ENCODE measurements around the gene CIZ1.

CIZ1 gene

GRCh38 chr9:128145536-128145935, 45.8 kb downstream of the CIZ1 start:
- no peaks in the 10 kb centered on the region for H3K36me3 ChIP-seq (ENCODE audit: control insufficient read depth in 2 of 2, insufficient read depth in 2 of 2, low read length in 2 of 2)
- H3K27me3 ChIP-seq (ENCODE audit: control insufficient read depth in 2 of 2, insufficient read depth in 2 of 2, low read length in 2 of 2): no peaks in the 10 kb centered on the region
- H3K4me1 ChIP-seq (ENCODE audit: control insufficient read depth in 2 of 2, insufficient read depth in 2 of 2, low read length in 2 of 2): peaks cover 31 to 34% of the 10 kb centered on the region in 2 donors
- H3K4me3 ChIP-seq (ENCODE audit: low read length in 2 of 2): no peak overlapping the region
- no peak overlapping the region for H3K9ac ChIP-seq (ENCODE audit: low read depth in 1 of 2, low read length in 2 of 2)
- no peaks in the 10 kb centered on the region for H3K9me3 ChIP-seq (ENCODE audit: control insufficient read depth in 2 of 2, low read length in 2 of 2)
- no peak overlapping the region for H3K27ac ChIP-seq (ENCODE audit: low read depth in 2 of 2, low read length in 2 of 2)

GRCh38 chr9:128144239-128145181, 46.9 kb downstream of the CIZ1 start:
- Histone ChIP-seq H3K9me3 (ENCODE audit: control insufficient read depth in 2 of 2, low read length in 2 of 2) (no peaks in the 10 kb centered on the region), H3K9ac (ENCODE audit: low read depth in 1 of 2, low read length in 2 of 2) (no peak overlapping the region), H3K4me3 (ENCODE audit: low read length in 2 of 2) (no peak overlapping the region), H3K27me3 (ENCODE audit: control insufficient read depth in 2 of 2, insufficient read depth in 2 of 2, low read length in 2 of 2) (no peaks in the 10 kb centered on the region), H3K36me3 (ENCODE audit: control insufficient read depth in 2 of 2, insufficient read depth in 2 of 2, low read length in 2 of 2) (no peaks in the 10 kb centered on the region), H3K4me1 (ENCODE audit: control insufficient read depth in 2 of 2, insufficient read depth in 2 of 2, low read length in 2 of 2) (peaks cover 23 to 24% of the 10 kb centered on the region in 2 donors), H3K27ac (ENCODE audit: low read depth in 2 of 2, low read length in 2 of 2) (no peak overlapping the region)

GRCh38 chr9:128143525-128144238, 47.7 kb downstream of the CIZ1 start:
- H3K27ac ChIP-seq (ENCODE audit: low read depth in 2 of 2, low read length in 2 of 2): no peak overlapping the region
- H3K9ac ChIP-seq (ENCODE audit: low read depth in 1 of 2, low read length in 2 of 2): no peak overlapping the region
- no peaks in the 10 kb centered on the region for H3K9me3 ChIP-seq (ENCODE audit: control insufficient read depth in 2 of 2, low read length in 2 of 2)
- no peak overlapping the region for H3K4me3 ChIP-seq (ENCODE audit: low read length in 2 of 2)
- no peaks in the 10 kb centered on the region for H3K36me3 ChIP-seq (ENCODE audit: control insufficient read depth in 2 of 2, insufficient read depth in 2 of 2, low read length in 2 of 2)
- H3K4me1 ChIP-seq (ENCODE audit: control insufficient read depth in 2 of 2, insufficient read depth in 2 of 2, low read length in 2 of 2): peaks cover 15 to 17% of the 10 kb centered on the region in 2 donors
- H3K27me3 ChIP-seq (ENCODE audit: control insufficient read depth in 2 of 2, insufficient read depth in 2 of 2, low read length in 2 of 2): no peaks in the 10 kb centered on the region

- peaks cover 8 to 9% of the 10 kb centered on the region in 2 donors for H3K4me1 ChIP-seq (ENCODE audit: control insufficient read depth in 2 of 2, insufficient read depth in 2 of 2, low read length in 2 of 2)
- no peaks in the 10 kb centered on the region for H3K27me3 ChIP-seq (ENCODE audit: control insufficient read depth in 2 of 2, insufficient read depth in 2 of 2, low read length in 2 of 2)
- H3K27ac ChIP-seq (ENCODE audit: low read depth in 2 of 2, low read length in 2 of 2): no peak overlapping the region
- no peaks in the 10 kb centered on the region for H3K36me3 ChIP-seq (ENCODE audit: control insufficient read depth in 2 of 2, insufficient read depth in 2 of 2, low read length in 2 of 2)
- H3K9me3 ChIP-seq (ENCODE audit: control insufficient read depth in 2 of 2, low read length in 2 of 2): no peaks in the 10 kb centered on the region
- no peak overlapping the region for H3K9ac ChIP-seq (ENCODE audit: low read depth in 1 of 2, low read length in 2 of 2)
- no peak overlapping the region for H3K4me3 ChIP-seq (ENCODE audit: low read length in 2 of 2)
These were observed 48.8 kb downstream of the CIZ1 start for GRCh38 chr9:128142596-128142995.

- Histone ChIP-seq H3K4me1 (ENCODE audit: control insufficient read depth in 2 of 2, insufficient read depth in 2 of 2, low read length in 2 of 2) (peaks cover 8 to 9% of the 10 kb centered on the region in 2 donors), H3K4me3 (ENCODE audit: low read length in 2 of 2) (no peak overlapping the region), H3K27me3 (ENCODE audit: control insufficient read depth in 2 of 2, insufficient read depth in 2 of 2, low read length in 2 of 2) (no peaks in the 10 kb centered on the region), H3K9ac (ENCODE audit: low read depth in 1 of 2, low read length in 2 of 2) (no peak overlapping the region), H3K9me3 (ENCODE audit: control insufficient read depth in 2 of 2, low read length in 2 of 2) (no peaks in the 10 kb centered on the region), H3K27ac (ENCODE audit: low read depth in 2 of 2, low read length in 2 of 2) (no peak overlapping the region), H3K36me3 (ENCODE audit: control insufficient read depth in 2 of 2, insufficient read depth in 2 of 2, low read length in 2 of 2) (no peaks in the 10 kb centered on the region)
These were observed 49.3 kb downstream of the CIZ1 start for GRCh38 chr9:128142061-128142460.

- no peak overlapping the region for H3K27ac ChIP-seq (ENCODE audit: low read depth in 2 of 2, low read length in 2 of 2)
- no peak overlapping the region for H3K9ac ChIP-seq (ENCODE audit: low read depth in 1 of 2, low read length in 2 of 2)
- H3K4me3 ChIP-seq (ENCODE audit: low read length in 2 of 2): no peak overlapping the region
- no peaks in the 10 kb centered on the region for H3K27me3 ChIP-seq (ENCODE audit: control insufficient read depth in 2 of 2, insufficient read depth in 2 of 2, low read length in 2 of 2)
- no peaks in the 10 kb centered on the region for H3K36me3 ChIP-seq (ENCODE audit: control insufficient read depth in 2 of 2, insufficient read depth in 2 of 2, low read length in 2 of 2)
- H3K4me1 ChIP-seq (ENCODE audit: control insufficient read depth in 2 of 2, insufficient read depth in 2 of 2, low read length in 2 of 2): peaks cover 8 to 9% of the 10 kb centered on the region in 2 donors
- H3K9me3 ChIP-seq (ENCODE audit: control insufficient read depth in 2 of 2, low read length in 2 of 2): no peaks in the 10 kb centered on the region
These were observed 49.8 kb downstream of the CIZ1 start for GRCh38 chr9:128141604-128142003.

GRCh38 chr9:128139621-128140020, 51.8 kb downstream of the CIZ1 start:
- H3K36me3 ChIP-seq (ENCODE audit: control insufficient read depth in 2 of 2, insufficient read depth in 2 of 2, low read length in 2 of 2): no peaks in the 10 kb centered on the region
- H3K4me1 ChIP-seq (ENCODE audit: control insufficient read depth in 2 of 2, insufficient read depth in 2 of 2, low read length in 2 of 2): peaks cover 8 to 9% of the 10 kb centered on the region in 2 donors
- no peak overlapping the region for H3K4me3 ChIP-seq (ENCODE audit: low read length in 2 of 2)
- H3K9ac ChIP-seq (ENCODE audit: low read depth in 1 of 2, low read length in 2 of 2): no peak overlapping the region
- H3K27ac ChIP-seq (ENCODE audit: low read depth in 2 of 2, low read length in 2 of 2): no peak overlapping the region
- no peaks in the 10 kb centered on the region for H3K27me3 ChIP-seq (ENCODE audit: control insufficient read depth in 2 of 2, insufficient read depth in 2 of 2, low read length in 2 of 2)
- H3K9me3 ChIP-seq (ENCODE audit: control insufficient read depth in 2 of 2, low read length in 2 of 2): no peaks in the 10 kb centered on the region

- Histone ChIP-seq H3K27me3 (ENCODE audit: control insufficient read depth in 2 of 2, insufficient read depth in 2 of 2, low read length in 2 of 2) (no peaks in the 10 kb centered on the region), H3K36me3 (ENCODE audit: control insufficient read depth in 2 of 2, insufficient read depth in 2 of 2, low read length in 2 of 2) (no peaks in the 10 kb centered on the region), H3K9ac (ENCODE audit: low read depth in 1 of 2, low read length in 2 of 2) (no peak overlapping the region), H3K4me3 (ENCODE audit: low read length in 2 of 2) (no peak overlapping the region), H3K27ac (ENCODE audit: low read depth in 2 of 2, low read length in 2 of 2) (no peak overlapping the region), H3K4me1 (ENCODE audit: control insufficient read depth in 2 of 2, insufficient read depth in 2 of 2, low read length in 2 of 2) (no peaks in the 10 kb centered on the region), H3K9me3 (ENCODE audit: control insufficient read depth in 2 of 2, low read length in 2 of 2) (no peaks in the 10 kb centered on the region)
These were observed 53.4 kb downstream of the CIZ1 start for GRCh38 chr9:128138001-128138400.

GRCh38 chr9:128136816-128137793, 54.3 kb downstream of the CIZ1 start:
- Histone ChIP-seq H3K9ac (ENCODE audit: low read depth in 1 of 2, low read length in 2 of 2) (no peak overlapping the region), H3K36me3 (ENCODE audit: control insufficient read depth in 2 of 2, insufficient read depth in 2 of 2, low read length in 2 of 2) (no peaks in the 10 kb centered on the region), H3K4me3 (ENCODE audit: low read length in 2 of 2) (no peak overlapping the region), H3K9me3 (ENCODE audit: control insufficient read depth in 2 of 2, low read length in 2 of 2) (no peaks in the 10 kb centered on the region), H3K27ac (ENCODE audit: low read depth in 2 of 2, low read length in 2 of 2) (no peak overlapping the region), H3K4me1 (ENCODE audit: control insufficient read depth in 2 of 2, insufficient read depth in 2 of 2, low read length in 2 of 2) (no peaks in the 10 kb centered on the region), H3K27me3 (ENCODE audit: control insufficient read depth in 2 of 2, insufficient read depth in 2 of 2, low read length in 2 of 2) (no peaks in the 10 kb centered on the region)
